Fibroblast of villous mesenchyme (primary cell): Measurements from ENCODE around the gene SWAP70. TPM values are rescaled to one million over a fixed set of nuclear protein-coding genes. Genes with fewer than 3 reads are reported as not detected.

ENCODE experiments used
- DNase-seq: peaks from one replicate; pipeline ENCODE4 v3.0.0-alpha.2; 2010; ENCODE audit warnings: low read depth
- H3K4me3 ChIP-seq: 2 replicates; pipeline ENCODE4 v1.5.1; 2011; ENCODE audit warnings: low read depth, mild to moderate bottlenecking, low read length
- CTCF ChIP-seq: IDR thresholded peaks from 2 replicates; pipeline ENCODE4 v1.5.1; 2012; ENCODE audit warnings: low read depth, mild to moderate bottlenecking, low read length; ENCODE audit not compliant: insufficient read depth
- total RNA-seq: library from RNA; depleted of rRNA; stranded (reverse); fragments of >200 nt; gene quantifications from 2 replicates; pipeline ENCODE4 v1.2.3, GENCODE V29; 2012

The SWAP70 gene
- total RNA-seq, 1 donor, result 63.0 TPM

GRCh38 chr11:9772218-9772617 is 108.3 kb downstream of the SWAP70 start:
- no peak for DNase-seq
- no peak for TF ChIP-seq CTCF
- no peak overlapping the region for H3K4me3 ChIP-seq

DNA sequence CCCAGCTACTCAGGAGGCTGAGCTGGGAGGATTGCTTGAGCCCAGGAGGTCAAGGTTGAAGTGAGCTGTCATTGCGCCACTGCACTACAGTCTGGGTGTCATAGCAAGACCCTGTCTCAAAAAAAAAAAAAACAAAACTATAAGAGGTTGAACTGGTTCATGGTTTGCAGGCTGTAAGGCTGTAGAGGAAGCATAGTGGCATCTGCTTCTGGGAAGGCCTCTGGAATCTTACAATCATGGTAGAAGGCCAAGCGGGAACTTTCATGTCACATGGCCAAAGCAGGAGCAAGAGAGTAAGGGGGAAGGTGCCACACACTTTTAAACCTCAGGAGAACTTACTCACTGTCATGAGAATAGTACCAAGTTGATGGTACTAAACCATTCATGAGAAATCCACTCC is 109.6 kb downstream of the SWAP70 start:
- DNase-seq, result no peak
- TF ChIP-seq CTCF, result no peak

DNA sequence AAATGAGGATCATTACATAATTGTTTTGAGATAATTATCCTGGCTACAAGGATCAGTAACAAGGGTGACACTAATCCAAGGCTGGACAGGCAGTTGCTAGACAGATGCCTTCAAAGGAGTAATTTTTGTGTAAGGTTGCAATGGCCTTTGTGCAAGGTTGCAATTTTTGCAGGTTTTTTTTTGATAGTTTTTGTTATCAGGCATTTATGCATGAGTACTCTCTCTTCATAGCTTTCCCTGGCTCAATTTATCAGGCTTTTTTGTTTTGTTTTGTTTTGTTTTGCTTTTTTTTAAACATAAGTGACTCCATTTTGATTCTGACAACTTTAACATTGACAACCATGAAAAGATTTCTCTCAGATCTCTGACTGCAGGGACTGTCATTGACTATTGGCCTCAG is 110.2 kb downstream of the SWAP70 start:
- no peak for TF ChIP-seq CTCF
- DNase-seq, result no peak
- no peak overlapping the region for H3K4me3 ChIP-seq

More for the DNA sequence above, 109.6 kb downstream of the SWAP70 start:
- no peak overlapping the region for H3K4me3 ChIP-seq

DNA sequence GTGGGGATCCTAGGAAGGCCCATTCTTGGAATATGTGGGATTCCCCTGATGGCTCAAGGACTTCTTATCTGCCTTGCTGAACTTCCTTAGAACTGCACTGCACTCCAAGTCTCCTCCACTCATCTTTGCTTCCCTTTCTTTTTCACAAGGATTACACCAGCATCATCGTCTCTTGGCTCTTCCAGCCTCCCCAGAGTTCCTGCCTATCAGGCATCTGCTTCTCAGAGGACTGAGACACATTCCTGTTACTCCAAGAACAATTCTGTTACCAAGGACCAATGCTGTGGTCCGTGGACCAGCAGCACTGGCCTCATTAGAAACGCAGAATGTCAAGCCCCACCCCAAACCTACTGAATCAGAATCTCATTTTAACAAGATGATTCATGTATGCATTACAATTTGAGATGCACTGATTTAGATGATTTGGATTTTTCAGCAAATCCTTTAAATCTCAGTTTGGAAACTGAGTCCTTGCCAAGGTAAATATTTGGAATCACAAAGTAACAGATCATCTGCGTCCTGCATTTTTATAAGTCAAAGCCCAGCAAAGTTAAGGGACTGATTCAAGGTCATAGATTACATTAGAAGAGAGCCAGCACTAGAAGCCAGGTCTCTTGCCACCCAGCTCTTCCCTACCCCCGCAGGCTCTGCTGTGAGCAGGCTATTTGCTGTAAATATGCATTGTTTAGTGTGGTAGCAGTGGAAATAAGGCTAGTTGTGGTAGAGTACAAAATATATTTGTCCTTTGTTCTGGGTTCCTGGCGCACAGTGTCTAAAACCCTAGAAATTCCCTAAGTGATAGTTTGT is 110.9 kb downstream of the SWAP70 start:
- no peak overlapping the region for H3K4me3 ChIP-seq
- TF ChIP-seq CTCF, result no peak
- DNase-seq, result peak; percentile 79

DNA sequence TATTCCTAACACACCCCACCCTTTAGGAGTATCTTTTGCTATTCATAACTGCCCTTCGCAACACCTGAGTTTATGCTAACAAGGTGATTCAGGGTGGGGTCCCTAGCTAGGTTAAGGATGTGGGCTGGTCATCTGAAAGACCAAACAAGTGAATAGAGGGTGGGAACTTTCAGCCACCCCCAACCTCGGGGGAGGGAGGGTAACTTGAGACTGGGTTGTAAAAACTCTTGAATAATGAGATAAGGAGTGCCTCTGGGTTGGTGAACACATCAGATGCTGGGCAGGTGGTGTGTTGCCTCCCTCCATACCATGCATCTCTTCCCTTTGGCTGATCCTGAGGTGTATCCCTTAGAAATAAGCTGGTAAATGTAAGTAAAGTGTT is 111.5 kb downstream of the SWAP70 start:
- no peak for TF ChIP-seq CTCF
- peak overlapping the region; percentile 43 for H3K4me3 ChIP-seq
- no peak for DNase-seq

GRCh38 chr11:9776203-9776602 is 112.3 kb downstream of the SWAP70 start:
- TF ChIP-seq CTCF, result no peak
- peak overlapping the region; percentile 43 for H3K4me3 ChIP-seq
- no peak for DNase-seq

DNA sequence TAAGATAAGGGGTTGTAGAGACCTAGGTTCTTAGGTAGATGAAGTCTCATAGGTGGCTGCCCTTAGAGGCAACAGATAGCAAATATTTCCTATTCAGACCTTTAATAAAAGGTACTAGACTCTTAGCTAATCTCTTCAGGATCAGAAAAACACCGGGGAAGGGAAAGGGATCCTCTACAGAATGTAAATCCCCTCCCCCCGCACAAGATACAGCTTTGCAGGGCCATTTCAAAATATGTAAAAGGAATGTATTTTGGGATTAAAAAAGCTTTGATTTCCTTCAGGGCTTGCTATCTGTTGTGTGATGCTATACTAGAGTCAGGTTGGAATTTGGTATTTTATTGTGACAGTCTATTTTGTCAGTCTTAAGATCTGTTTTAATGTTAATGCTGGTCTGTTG is 113.2 kb downstream of the SWAP70 start:
- peak overlapping the region; percentile 43 for H3K4me3 ChIP-seq
- TF ChIP-seq CTCF, result no peak

More for the DNA sequence above, 113.2 kb downstream of the SWAP70 start:
- no peak for DNase-seq
